8988T (cell line): ENCODE measurements around the gene TMEM81.
A peak's percentile ranks its signal among the peaks of the same experiment; 100 is the strongest.

Source experiments
- DNase-seq: peaks from one replicate; pipeline ENCODE4 v3.0.0; 2011

The TMEM81 gene

DNA sequence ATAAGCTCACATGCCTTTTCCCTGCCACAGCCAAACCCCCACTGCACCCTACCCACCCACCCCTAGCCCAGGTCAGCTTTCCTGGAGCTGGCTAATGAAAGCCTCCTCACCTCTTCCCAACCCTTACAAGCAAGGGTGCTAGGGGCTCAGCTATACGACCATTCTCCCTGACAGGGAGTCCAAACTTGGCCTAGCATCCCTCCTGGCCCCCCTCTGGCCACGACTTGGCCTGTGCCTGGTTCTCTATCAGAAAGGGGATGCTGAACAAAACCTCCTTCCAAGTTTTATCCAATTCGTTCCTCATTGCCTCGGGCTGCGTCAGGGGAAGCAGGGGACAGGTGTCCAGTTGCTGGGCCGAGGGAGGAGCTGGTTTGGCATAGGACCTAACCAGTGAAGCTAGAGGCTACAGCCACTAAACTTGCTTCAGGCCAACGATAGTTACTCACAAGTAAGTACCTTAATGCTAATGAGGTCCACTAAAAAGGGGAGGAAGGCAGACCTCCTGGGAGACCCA lies 8.6 kb downstream of the TMEM81 start:
- no peak for DNase-seq

DNA sequence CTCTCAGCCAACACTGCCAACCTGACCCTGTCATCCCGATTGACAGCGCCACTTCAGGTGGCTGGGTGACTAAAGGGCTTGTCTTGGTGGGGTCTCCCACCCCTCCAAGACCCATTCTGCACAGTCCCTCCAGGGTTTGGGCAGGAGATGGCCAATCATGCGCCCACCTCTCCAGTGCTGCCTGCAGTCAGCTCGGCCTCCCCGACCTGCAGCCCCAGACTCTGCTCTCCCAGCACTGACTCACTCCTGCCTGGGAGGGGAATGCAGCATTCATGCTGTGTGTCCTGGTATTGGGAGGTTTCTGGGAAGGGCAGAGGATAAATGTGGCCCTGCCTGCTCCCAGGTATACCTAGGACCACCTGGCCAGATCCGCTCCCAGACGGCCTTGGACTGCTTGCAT lies 9.7 kb downstream of the TMEM81 start:
- DNase-seq, result no peak

DNA sequence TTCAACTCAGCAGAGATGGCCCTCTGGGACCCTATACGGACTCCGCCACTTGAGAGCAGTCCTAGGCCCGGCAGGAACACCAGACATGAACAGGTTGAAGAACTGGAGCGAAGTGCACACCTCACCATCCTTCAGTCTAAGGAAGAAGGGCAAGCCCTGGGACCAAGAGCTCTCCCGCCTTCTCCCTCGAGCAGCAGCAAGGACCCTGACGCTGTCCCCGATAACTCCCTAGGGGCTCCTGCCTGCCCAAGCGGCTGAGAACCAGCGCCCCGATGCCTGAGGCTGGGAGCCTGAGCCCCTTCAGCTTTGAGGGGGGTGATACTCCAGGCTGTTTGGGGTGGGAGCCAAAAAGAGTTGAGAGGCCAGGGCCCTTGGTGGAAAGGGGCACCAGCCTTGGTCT lies 10.2 kb downstream of the TMEM81 start:
- DNase-seq, result no peak

DNA sequence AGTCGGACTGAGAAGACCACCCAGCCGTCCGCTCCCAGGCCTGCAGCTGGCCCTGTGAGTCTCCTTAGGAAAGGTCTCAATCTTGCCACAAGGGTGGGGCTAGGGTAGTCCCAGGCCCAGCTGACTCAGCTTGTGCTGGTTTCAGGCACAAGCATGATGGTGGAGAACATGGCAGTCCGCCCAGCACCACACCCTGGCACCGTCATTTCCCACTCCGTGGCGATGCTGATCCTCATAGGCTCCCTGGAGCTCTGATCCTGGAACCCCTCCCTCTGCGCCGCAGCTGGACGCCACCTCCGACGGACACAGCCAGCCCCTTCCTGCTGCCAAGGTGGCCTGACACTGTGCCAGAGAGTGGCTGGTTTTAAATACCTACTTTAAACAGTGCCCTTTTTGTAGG lies 10.7 kb downstream of the TMEM81 start:
- no peak for DNase-seq

DNA sequence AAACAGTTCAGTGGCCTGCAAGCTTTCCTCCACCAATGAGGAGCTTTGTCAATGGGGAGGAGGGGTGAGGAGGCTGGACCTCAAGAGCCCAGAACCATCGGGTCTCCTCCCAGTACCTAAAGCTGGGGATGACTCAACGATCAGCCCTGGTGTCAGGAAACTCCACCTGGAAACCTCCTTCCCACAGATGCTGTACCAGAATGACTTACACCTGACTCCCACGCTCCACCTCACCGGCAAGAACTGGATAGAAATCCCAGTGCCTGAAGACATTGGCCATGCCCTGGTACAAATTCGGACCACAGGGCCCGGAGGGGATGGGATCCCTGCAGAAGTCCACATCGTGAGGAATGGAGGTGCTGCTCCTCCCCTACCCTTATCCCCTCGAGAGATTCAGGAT lies 11.4 kb downstream of the TMEM81 start:
- DNase-seq, result no peak

DNA sequence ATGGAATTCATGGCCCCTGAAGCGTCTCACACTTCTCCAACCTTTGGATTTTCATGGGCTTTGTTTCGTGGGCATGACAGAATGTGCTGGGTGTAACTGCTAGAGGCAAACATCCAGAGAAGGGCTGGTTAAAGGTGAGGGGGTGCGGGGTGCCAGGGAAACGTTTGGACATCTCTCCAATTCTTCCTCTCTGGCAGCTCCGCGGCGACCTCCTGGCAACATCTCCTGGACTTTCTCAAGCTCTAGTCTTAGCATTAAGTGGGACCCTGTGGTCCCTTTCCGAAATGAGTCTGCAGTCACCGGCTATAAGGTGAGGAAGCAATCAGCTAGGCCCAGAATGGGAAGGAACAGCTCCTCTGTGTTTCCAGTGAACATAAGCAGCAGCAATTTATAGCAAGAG lies 12.0 kb downstream of the TMEM81 start:
- DNase-seq, result no peak

DNA sequence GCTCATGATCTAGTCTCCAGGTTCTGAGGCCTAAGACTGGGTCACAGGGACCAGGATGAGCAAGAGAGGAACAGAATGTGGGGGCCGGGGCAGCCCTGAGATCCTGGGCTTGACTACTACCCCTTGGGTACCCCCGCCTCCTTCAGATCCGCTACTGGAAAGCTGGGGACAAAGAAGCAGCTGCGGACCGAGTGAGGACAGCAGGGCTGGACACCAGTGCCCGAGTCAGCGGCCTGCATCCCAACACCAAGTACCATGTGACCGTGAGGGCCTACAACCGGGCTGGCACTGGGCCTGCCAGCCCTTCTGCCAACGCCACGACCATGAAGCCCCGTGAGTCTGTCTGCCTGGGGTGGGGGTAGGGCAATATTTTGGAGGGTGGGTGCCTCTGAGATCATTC lies 12.5 kb downstream of the TMEM81 start:
- no peak for DNase-seq

DNA sequence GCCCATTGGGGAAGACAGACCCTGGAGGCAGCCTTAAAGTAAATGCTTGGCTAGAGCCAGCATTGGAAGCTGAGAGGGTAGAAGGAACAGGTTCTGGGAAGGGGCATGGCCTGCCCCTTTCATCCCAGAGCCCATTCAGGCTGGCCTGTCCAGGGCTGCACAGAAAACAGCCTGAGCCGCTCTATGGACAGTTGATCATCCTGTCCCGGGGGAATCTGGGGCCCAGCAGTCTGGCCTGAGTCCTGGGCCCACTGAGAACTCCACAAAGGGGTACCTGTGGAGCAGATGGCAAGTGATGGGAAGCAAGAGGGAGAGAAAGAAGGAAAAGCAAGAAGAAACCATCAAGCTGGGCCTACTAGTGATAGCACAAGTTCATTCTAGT lies 13.2 kb downstream of the TMEM81 start:
- no peak for DNase-seq

DNA sequence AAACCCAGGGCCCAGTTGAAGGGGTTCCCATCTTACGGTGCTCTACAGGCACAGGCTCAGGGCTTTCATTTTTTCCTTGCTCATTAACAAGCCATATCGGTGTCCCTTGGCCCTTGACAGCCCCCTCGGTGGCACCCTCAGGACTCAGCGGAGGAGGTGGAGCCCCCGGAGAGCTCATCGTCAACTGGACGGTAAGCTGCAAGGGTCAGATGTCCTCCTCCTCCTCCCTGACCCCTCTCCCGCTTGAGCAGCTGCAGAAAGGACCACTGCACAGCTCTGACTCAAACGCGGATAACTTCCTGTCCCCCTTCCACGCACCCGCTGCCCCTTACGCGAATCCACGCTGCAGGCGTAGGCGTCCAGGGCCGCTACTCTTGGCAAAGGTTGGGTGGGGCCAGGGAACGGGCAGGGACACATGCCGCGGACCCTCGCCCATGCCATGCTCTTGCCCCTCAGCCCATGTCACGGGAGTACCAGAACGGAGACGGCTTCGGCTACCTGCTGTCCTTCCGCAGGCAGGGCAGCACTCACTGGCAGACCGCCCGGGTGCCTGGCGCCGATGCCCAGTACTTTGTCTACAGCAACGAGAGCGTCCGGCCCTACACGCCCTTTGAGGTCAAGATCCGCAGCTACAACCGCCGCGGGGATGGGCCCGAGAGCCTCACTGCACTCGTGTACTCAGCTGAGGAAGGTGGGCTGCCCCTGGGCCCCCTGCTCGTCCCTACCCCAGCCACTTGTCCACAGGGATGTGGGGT lies 14.7 kb downstream of the TMEM81 start:
- DNase-seq, result no peak

DNA sequence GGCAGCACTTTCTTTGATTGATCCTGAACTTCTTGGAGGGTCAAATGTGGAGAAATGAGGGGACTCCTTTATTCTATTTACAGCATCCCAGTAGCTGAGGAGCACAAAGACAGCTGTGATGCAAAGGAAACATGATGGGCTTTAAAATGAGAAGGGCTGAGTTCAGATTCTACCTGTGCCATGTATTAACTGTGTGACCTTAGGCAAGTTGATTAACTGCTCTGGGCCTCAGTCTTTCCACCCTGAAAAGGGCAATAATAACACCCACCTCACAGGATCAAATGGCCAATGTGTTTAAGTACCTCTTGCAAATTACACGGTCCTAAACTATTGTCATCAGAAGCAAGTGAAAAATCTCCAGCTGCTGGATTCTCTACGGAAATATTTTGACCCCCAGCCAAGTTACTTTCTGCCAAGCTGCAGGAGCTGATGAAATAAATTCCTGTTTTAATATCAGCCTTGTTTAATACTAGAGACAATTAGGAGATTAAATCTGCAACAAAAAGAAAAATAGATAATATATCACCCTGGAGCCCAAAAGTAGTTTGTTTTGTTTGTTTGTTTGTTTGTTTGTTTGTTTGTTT lies 15.7 kb downstream of the TMEM81 start:
- no peak for DNase-seq

DNA sequence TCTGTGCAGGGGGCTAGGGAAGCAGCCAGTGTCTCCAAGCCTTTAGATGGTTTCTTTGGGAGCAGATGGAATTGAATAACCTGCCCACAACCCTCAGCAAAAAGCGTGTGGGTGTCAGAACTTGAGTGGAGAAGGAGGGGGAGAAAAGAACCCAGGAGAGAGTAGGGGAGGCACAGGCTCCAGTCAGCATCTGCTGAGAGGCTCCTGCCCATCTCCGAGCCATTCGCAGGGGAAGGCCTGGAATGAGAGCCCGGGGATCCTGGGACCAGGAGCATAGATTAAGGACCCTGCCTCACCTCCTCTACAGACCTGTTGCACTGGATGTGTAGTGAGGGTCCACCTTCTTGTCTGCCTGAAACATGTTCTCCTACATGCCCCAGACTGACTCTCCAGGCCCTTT lies 16.3 kb downstream of the TMEM81 start:
- DNase-seq, result no peak

DNA sequence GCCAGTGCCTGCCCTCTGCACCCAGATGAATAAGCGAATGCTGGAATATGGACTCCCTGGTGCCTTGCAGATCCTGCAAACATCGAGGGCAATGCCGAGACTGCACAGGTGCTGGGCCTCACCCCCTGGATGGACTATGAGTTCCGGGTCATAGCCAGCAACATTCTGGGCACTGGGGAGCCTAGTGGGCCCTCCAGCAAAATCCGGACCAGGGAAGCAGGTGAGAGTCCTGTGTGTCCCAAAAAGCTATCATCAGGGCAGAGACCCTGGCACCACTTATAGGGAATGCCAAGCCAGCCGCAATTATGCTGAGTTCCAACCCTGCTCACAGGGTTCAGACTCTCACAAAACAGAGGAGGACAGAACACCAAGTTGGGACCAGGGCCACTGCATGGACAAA lies 17.2 kb downstream of the TMEM81 start:
- DNase-seq, result no peak

DNA sequence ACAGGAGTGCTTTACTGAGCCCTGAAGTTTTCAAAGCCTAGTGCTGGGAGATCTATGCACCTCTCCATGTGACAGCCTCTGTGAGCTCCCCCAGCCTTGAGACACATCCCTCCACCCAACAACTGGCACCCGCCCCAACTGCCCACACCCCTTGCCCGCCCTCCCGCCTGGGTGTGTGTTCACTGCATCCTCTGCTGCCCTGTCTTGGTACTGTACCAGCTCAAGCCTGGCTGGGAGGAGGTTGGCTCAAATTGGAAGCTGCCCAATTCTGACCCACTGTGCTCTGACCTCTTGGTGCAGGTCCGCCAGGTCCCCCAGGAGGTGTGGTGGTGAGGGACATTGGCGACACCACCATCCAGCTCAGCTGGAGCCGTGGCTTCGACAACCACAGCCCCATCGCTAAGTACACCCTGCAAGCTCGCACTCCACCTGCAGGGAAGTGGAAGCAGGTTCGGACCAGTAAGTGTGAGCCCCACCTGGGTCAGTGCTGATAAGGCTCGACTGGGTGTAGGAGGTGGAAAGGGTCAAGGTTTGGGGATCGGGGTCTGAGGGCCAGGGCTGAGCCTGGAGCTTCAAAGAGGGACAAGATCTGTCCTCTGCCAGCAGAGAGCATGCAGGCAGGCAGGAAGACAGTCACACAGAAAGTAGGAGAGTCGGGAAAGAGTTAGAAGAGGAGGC lies 18.0 kb downstream of the TMEM81 start:
- no peak for DNase-seq

DNA sequence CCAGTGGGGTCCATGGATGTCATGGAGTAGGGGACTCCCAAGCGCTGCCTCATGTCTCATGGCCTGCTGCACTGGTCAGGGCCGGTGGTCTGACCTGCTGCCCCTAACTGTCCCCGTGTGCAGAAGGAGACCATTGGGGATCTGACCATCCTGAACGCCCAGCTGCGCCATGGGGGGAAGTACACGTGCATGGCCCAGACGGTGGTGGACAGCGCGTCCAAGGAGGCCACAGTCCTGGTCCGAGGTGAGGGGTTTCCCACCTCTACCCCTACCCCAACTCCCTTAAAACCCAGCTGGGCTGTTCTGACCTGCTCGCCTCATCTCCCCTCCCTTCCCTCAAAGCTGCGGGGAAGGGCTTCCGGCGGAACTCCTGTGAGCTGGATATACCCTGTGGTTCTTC lies 18.6 kb downstream of the TMEM81 start:
- DNase-seq, result no peak

DNA sequence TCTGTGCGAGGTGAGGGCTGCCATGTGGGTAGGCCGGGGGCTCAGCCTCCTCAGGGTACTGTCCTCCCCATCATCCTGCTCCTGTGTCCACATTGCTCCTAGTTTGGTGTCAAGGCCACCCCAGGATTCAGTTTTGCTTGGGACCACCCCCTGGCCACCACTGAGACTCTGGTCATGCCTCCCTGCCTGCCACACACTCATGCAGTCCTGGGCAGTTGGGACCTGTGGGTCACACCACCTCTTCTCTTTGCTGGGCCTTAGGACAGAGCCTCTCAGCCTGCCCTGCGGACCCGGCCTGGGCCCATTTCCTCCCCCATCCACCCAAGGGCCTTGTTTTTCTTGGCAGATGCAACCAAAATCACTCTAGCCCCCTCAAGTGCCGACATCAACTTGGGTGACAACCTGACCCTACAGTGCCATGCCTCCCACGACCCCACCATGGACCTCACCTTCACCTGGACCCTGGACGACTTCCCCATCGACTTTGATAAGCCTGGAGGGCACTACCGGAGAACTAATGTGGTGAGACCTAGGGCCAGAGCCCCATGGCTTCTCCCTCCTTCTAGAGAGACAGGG lies 19.4 kb downstream of the TMEM81 start:
- DNase-seq, result no peak

DNA sequence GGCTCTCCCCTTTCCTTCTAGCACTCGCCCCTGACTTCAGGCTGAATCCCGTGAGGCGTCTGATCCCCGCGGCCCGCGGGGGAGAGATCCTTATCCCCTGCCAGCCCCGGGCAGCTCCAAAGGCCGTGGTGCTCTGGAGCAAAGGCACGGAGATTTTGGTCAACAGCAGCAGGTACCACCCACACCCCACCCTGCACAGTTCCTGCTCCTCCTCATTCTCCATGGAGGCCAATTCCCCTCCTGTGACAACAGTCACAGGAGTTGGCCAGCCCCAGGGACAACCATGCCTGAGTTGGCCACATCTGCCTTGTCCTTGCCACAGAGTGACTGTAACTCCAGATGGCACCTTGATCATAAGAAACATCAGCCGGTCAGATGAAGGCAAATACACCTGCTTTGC lies 20.0 kb downstream of the TMEM81 start:
- no peak for DNase-seq

DNA sequence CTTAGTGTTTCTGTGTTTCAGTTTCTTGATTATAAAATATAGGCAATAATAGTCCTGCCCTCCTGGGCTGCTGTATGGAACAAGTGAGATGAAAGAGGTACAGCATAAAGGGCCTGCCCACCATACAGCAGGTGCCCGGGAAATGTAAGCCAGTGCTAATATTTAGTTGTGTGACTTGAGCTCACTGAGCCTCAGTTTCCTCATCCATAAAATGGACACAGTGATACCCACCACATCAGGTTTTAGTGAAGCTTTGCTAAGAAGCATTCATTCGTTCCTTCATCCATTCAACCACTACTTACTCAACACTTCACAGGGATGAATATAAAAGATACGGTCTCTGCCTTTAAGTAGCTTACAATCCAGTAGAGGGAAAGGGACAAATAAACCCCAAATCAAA lies 21.4 kb downstream of the TMEM81 start:
- DNase-seq, result no peak

DNA sequence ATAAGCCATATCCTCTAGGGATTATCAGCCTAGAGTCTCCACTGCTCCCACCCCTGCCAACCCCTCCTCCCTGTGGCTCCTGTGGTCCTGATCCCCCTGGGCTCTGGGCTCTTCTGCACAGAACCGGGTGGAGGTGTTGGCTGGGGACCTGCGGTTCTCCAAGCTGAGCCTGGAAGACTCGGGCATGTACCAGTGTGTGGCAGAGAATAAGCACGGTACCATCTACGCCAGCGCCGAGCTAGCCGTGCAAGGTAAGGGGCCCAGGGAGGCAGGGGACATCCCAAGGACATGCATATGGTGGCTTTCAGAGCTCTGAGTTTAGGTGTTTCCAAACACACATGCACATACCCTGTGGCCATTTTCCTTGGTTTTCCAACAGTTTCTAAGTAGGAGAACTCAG lies 21.9 kb downstream of the TMEM81 start:
- DNase-seq, result no peak

DNA sequence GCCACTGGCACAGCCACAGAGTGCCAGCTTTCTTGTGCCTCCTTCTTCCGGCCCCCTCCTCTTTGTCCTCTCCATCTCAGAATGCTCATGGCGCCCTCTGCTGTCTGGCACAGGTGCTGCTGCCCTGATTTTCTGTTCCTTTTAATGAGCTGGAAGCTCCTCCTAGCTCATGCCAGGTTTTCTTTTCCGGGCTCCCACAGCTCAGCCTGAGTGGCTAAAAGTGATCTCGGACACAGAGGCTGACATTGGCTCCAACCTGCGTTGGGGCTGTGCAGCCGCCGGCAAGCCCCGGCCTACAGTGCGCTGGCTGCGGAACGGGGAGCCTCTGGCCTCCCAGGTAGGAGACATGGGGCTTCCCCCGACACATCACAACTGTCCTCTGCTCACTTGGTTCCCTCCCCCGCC lies 22.6 kb downstream of the TMEM81 start:
- DNase-seq, result peak; percentile 73

DNA sequence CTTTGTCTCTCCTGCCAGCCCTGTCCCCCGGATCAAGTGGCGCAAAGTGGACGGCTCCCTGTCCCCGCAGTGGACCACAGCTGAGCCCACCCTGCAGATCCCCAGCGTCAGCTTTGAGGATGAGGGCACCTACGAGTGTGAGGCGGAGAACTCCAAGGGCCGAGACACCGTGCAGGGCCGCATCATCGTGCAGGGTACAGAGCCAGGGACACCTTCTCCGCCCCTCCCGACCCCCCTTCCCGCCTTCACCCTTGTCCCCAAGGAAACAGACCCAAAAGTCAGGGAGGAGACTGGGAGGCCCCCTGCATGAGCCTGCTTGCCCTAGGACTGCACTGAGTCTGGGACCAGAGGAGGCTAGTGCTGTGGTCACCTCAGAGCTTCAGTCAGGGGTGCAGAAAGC lies 23.0 kb downstream of the TMEM81 start:
- DNase-seq, result no peak

DNA sequence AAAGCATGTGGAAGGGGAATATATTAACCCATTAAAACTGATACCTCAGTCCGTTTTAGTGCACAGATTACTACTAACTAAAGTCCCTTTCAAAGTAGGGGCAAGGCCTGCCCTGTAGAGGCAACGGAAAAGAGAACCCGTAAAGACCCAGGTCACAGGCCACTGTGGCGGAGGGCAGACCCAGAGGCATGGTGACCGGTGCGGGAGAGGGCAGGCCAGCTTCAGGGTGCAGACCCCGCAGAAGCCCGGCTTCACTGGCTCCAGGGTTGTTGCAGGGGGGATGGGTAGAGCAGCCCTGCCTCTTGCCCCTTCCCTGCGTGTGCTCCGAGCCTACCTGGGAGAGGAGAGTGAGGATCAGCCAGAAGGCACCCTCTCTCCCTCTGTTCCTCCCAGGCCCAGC lies 23.5 kb downstream of the TMEM81 start:
- DNase-seq, result no peak

DNA sequence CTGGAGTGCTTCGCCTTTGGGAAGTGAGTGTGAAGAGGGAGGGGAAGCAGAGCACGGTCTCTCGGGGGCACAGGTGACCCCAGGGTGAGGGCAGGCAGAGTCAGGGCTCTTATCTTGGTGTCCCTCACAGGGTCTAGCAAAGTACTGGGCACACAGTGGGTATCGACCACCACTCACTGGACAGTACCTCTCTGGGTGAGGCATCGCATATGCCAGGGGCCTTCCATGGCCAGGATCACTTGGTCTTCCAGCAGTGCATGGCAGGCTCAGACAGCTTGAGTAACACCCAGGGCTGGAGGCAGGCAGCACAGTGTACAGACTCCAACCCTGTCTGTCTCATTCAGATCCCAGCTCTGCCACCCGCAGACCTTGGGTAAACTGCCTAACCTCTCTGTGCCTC lies 24.6 kb downstream of the TMEM81 start:
- no peak for DNase-seq

DNA sequence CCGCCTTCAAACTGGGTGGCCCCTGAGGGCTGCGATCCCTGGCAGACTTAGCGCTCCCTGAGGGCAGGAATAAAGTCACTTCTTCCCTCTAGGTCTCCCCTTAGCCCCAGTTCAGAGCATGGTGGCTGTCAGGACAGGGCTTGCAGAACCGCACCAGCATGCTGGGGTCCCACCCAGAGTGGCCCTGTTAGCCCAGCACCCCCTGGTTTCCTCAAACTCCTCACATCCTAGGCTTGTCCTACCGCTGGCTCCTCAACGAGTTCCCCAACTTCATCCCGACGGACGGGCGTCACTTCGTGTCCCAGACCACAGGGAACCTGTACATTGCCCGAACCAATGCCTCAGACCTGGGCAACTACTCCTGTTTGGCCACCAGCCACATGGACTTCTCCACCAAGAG lies 25.4 kb downstream of the TMEM81 start:
- no peak for DNase-seq
